ENCODE measurements around the gene TRIO.

Gene TRIO

GRCh38 chr5:14123551-14123950 lies 19.6 kb upstream of the TRIO start:
- no peak for DNase-seq (ENCODE audit: low spot score)

- DNase-seq (ENCODE audit: low spot score): no peak
Measured at GRCh38 chr5:14123974-14124482, 19.1 kb upstream of the TRIO start.

DNA sequence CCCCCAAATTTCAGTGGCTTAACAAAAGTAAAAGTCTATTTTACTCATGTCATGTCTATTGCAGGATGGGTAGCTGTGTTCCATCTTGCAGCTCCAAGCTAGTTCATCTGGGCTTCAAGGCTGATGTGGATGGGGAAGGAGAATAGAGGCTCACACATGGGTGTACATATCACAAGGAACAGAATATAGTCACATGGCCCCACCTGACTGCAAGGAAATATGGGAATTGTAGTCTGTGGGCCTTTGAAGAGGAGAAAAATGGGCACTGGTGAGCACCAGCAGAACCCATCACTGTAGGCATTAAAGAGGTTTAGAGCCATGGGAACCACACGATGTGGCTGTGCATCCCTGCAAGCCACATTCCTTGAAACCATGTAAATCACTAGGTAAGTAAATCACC lies 17.9 kb upstream of the TRIO start:
- no peak for DNase-seq (ENCODE audit: low spot score)

DNA sequence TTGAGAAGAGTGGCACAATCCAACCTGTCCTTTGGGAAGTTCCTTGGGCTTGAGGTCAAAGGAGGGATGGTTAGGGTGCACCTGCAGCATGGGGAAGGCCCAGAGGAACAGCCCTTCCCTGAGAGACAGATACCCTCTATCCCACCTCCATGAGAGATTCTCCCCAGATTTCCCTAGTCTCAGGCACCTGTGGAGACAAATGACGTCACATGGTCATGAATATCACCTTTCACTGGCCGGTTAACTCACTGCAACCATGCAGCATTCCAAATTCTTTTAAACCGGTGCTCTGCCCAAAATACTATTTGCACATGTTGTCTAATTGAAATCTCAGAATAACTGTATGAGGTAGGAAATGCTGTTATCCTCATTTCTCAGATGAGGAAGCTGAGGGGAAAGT lies 15.6 kb upstream of the TRIO start:
- no peak for DNase-seq (ENCODE audit: low spot score)

- DNase-seq (ENCODE audit: low spot score): no peak
Measured at GRCh38 chr5:14128079-14128478, 15.1 kb upstream of the TRIO start.

DNA sequence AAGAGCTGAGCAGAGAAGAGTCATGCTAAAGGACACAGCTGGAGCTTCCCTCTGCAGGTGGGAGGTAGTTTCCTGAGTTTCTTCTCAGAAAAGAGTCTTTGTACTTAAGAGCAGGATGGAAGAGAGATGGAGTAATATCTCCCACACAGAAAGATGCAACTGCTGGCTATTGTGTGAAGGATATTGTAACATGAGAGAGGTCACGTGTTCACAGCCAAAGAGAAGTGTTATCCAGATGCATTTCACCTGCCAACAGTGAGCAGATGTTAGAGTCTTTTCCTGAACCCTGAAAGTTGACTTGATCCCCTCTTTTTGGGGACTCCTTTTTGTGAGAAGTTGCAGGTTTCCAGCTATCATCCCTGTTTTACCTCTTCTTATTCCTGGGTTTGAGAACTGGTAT lies 14.0 kb upstream of the TRIO start:
- DNase-seq (ENCODE audit: low spot score): no peak

- DNase-seq (ENCODE audit: low spot score): no peak
Measured at GRCh38 chr5:14131855-14132503, 11.2 kb upstream of the TRIO start.

- no peak for DNase-seq (ENCODE audit: low spot score)
Measured at GRCh38 chr5:14133394-14133793, 9.7 kb upstream of the TRIO start.

DNA sequence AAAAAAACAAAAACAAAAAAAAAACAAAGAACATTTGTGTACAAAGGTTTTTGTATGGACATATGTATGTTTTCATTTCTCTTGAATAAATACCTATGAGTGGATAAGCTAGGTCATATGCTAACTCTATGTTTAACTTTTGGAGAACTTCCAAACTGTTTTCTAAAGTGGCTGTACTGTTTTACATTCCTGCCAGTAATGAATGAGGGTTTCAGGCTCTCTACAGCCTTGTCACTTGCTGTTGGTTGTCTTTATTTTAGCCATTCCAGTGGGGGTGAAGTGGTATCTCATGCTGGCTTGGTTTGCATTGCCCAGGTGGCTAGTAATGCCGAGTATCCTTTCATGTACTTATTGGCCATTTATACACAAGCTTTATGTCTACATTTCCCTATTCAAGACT lies 9.1 kb upstream of the TRIO start:
- DNase-seq (ENCODE audit: low spot score): no peak

GRCh38 chr5:14134771-14135170 lies 8.4 kb upstream of the TRIO start:
- DNase-seq (ENCODE audit: low spot score): no peak

DNA sequence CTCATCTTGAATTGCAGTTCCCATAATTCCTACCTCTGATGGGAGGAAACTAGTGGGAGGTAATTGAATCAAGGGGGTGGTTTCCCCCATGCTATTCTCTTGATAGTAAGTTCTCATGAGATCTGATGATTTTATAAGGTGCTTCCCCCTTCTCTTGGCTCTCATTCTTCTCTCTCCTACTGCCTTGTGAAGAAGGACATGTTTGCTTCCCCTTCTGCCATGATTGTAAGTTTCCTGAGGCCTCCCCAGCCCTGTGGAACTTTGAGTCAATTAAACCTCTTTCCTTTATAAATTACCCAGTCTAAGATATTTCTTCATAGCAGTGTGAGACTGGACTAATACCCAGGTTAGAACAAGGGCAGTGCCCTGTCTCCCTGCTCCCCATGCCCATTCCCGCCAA lies 7.5 kb upstream of the TRIO start:
- no peak for DNase-seq (ENCODE audit: low spot score)

DNA sequence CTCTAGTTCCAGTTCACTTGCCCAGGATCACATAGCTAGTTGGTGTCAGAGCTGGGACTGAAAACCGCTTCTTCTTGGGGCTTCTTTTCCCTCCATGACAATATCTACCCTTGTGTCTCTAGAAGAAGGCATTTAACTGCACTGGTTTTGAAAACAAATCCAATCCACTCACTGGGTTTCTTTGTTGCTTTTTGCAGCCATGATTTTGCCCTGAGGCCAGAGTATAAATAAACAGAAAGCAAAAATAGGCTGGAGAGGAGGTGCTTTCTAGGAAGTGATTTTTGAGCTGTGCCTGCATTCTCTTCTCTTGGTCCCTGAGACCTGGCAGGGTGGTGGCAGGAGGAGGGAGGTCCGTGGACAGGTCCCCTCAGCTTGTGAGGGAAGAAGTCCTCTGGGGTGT lies 6.9 kb upstream of the TRIO start:
- DNase-seq (ENCODE audit: low spot score): no peak

DNA sequence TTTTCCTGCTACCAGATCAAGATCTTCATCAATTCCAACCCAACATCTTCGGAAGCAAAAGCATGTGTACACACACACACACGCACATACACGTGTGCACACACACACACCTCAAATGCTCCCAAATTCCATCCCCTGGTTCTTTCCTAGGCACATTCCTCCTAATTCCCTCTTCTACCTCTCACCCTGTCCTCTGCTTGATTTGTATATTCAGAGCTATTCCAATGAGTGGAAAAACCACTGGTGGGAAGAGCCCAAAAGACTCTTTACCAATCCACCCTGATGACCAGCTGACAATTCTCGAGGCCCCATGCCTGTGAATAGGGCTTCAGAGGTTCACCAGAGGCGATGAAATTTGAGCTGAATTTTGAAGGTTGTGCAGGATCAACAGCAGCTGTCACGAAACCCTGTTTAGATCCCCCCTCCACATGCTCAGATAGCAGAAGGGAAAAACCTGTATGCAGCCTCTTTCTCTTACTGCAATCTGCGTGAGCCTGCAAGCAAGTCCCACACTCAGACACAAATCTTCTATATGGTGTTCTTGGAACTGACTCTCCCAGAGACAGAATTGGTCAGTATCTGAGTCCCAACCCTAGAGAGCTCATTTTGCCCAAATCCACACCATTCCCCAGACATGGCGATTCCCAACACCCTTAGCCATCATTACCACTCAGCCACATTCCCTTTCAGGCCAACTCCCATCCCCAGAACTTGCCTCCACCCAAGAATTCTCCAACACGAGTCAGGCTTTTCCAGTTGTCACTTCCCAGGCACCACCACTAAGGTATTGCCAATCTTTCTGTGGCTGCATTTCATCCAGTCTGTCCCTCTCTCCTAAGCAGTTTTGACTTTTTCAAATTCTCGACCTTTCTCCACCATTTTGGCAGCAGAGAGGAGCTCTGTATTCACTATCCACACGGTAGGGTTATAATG lies 4.3 kb upstream of the TRIO start:
- no peak for DNase-seq (ENCODE audit: low spot score)

DNA sequence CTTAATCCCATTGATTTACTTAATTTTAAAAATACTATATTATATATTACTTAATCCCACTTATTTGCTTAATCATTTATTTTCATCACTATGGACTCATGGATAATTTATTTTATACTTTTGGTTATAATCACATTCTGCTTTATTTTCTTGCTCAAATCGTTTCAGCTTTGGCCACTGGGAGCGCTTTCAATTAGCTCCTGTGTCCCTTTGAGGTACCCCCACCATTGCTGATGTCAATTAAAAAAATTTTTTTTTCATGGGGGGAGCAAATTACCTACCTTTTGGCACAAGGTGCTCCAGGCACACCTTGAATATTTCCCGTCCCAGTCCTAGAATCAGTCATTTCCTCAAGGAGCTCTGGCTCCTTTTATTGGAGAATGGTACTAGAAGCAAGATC lies 1.4 kb upstream of the TRIO start:
- DNase-seq (ENCODE audit: low spot score): no peak

- DNase-seq (ENCODE audit: low spot score): no peak
Measured at GRCh38 chr5:14142202-14142826, 828 bp upstream of the TRIO start.

GRCh38 chr5:14143546-14143840 lies 351 bp downstream of the TRIO start:
- peak; percentile 37 for DNase-seq (ENCODE audit: low spot score)

DNA sequence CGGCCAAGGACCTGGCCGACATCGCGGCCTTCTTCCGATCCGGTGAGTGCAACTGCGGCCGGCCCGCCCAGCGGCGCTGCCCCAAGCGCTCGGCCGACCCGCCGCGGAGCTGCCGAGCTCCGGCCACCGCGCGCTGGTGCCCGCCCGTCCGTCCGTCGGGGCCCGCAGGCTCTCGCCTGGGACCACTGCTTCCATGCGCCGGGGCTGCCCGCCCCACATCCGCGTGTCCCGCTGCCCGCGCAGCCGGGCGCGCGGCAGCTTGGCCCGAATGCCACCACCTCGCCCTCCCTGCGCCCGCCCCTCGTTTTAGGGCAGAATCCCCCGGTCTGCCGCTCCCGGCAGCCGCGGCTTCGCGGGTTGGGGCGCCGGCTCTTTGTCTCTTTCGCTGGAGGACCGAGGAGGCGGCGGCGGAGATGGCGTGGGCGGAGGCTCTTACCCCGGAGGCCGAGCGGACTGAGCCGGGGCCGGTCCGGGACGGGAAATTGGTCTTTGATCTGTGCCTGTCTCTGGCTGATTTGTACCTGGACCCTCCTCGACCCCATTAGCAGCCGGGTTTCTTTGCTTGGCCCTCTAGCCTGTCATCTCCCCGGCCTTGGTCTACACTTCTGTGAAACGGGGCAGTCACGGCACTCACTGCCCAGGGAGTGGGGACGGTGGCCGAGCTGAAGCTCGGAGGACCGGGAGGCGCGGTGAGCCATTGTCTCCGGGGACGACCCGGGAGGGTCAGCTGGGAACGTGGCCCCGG lies 871 bp downstream of the TRIO start:
- DNase-seq (ENCODE audit: low spot score): peak; percentile 29

DNA sequence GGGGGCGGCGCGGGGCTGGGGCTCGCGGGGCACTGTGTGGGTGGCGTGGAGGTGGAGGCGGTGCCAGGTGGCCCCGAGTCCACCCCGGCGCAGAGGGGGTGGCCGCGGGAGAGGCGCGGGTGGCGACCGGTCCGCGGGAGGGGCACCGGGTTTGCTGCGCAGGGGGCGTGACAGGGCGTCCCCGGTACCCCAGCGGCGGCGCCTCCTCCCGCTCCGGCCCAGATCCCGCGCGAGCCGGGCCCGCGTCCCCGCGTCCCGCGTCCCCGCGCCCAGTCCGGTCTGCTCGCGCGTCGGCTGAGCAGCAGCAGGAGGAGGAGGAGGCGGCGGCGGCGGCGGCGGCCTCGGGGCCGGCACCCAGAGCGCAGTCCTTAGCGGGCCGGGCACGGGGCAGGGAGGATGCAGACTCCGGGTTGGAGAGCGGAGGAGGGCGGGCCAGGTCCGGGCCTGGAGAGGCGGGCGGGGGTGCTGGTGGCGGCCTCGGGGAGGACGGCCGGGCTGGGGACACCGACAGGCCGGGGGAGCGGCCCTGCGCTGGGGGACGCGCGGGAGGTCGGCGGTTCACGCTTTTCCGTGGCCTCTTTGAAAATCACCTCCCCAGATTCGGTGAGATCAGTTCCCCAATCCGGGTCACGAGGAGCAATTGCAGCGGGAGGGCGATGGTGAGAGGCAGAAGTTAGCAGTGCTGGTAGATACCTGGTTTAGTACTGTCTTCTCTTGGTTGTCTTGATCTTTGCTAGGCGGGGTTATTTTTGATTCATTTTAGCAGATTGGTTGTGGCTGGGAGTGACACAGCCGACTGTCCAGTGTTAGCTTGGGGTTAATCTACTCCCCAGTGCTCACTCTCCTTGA lies 1.7 kb downstream of the TRIO start:
- DNase-seq (ENCODE audit: low spot score): peak; percentile 79

DNA sequence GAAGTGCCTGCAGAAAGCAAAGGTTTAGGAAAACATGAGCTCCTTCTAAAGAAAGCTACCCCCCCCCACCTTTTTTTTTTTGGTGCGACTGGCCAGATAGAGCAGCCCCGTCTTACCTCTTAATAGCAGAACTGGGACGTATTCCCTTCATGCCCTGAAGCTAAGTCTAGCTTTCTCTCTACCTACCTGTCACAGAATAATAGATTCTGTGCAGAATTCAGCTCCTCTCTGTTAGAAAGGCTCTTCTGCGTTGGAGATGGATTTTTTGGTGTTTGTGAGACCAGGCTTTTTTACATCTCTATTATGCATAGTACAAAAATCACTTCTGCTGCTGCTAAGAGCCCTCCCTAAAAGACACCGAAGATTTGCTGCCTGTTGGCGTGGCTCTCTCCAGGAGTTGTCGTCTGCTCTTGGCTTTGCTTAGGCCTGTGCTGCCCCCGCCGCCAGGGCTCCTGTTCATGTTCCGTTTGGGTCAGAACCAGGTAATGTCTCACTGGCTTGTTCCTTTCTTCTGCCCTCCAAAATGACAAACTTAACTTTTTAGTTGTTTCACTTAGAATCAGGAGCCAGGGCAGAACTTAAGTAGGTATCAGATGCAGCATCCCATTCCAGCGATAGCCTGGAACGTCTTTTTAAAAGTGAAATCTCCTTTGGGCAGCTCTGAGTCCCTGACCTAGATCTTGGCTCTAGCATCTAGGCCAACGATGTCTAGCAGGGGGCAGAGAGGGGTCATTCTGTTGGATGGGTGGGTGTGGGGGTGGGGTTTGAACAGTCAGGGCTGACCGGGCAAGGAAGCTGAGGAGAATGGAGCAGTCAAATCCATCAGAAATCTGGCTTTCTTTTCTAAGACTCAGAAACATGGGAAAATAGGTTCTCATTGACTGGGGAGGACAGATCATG lies 2.5 kb downstream of the TRIO start:
- DNase-seq (ENCODE audit: low spot score): no peak

- DNase-seq (ENCODE audit: low spot score): no peak
Measured at GRCh38 chr5:14146725-14147124, 3.6 kb downstream of the TRIO start.
